ENCODE results near the gene ADAMTS10. TPM values are rescaled to one million over a fixed set of nuclear protein-coding genes. Genes with fewer than 3 reads are reported as not detected.
"Not testable (repeated sequence)": the region's sequence is repeated elsewhere in the genome, so short reads cannot be mapped to it uniquely, and the experiment has no call there.

Gene ADAMTS10
- total RNA-seq, 2 donors from 2014 or later: 3.9 TPM

GRCh38 chr19:8577741-8578140, 32.8 kb downstream of the ADAMTS10 start:
- H3K27me3 ChIP-seq: no peaks in the 10 kb centered on the region
- no peak overlapping the region for H3K27ac ChIP-seq
- no peak overlapping the region for H3K9ac ChIP-seq (ENCODE audit: low read depth in 2 of 2, low read length in 2 of 2)
- intact Hi-C loops (cut with DNase I): no loop called here
- no peaks in the 10 kb centered on the region for H3K36me3 ChIP-seq
- DNase-seq: no peak
- no peaks in the 10 kb centered on the region for H3K9me3 ChIP-seq
- H3K4me1 ChIP-seq: no peaks in the 10 kb centered on the region
- H3K4me3 ChIP-seq: no peak overlapping the region
- no peak for TF ChIP-seq CTCF (IDR thresholded peaks at IDR 0.05)

- no peak for TF ChIP-seq CTCF (IDR thresholded peaks at IDR 0.05)
- Histone ChIP-seq H3K36me3 (no peaks in the 10 kb centered on the region), H3K27me3 (no peaks in the 10 kb centered on the region), H3K4me1 (no peaks in the 10 kb centered on the region), H3K9me3 (no peaks in the 10 kb centered on the region), H3K27ac (peak within 1 kb of the TSS; percentile 33), H3K4me3 (peak within 1 kb of the TSS; percentile 36), H3K9ac (ENCODE audit: low read depth in 2 of 2, low read length in 2 of 2) (peak within 1 kb of the TSS; percentile 19 to 63)
- peak; percentile 53 for DNase-seq
- intact Hi-C loops (cut with DNase I): no loop called here
These were observed 33.3 kb downstream of the ADAMTS10 start, which contains the start of gene MYO1F for GRCh38 chr19:8577247-8577646. TSS of gene MYO1F (minus strand) at chr19:8577442. CDS start at chr19:8577309, 133 bp downstream.

- intact Hi-C loops (cut with DNase I): no loop called here
- Histone ChIP-seq H3K4me3 (peak overlapping the region; percentile 36), H3K27me3 (no peaks in the 10 kb centered on the region), H3K36me3 (no peaks in the 10 kb centered on the region), H3K4me1 (no peaks in the 10 kb centered on the region), H3K9me3 (no peaks in the 10 kb centered on the region), H3K27ac (peak overlapping the region; percentile 33), H3K9ac (ENCODE audit: low read depth in 2 of 2, low read length in 2 of 2) (peak overlapping the region; percentile 19 to 63)
- no peak for TF ChIP-seq CTCF (IDR thresholded peaks at IDR 0.05)
- DNase-seq: peak; percentile 37
These were observed 34.1 kb downstream of the ADAMTS10 start for GRCh38 chr19:8576273-8576993.

- Histone ChIP-seq H3K4me1 (no peaks in the 10 kb centered on the region), H3K9me3 (no peaks in the 10 kb centered on the region), H3K9ac (ENCODE audit: low read depth in 2 of 2, low read length in 2 of 2) (no peak overlapping the region), H3K36me3 (no peaks in the 10 kb centered on the region), H3K27ac (peak overlapping the region; percentile 33), H3K4me3 (peak overlapping the region; percentile 2), H3K27me3 (no peaks in the 10 kb centered on the region)
- intact Hi-C loops (cut with DNase I): no loop called here
- TF ChIP-seq CTCF (IDR thresholded peaks at IDR 0.05): no peak
- peak; percentile 40 for DNase-seq
These were observed 35.0 kb downstream of the ADAMTS10 start for GRCh38 chr19:8575467-8575997.

- H3K27ac ChIP-seq; H3K9ac ChIP-seq (ENCODE audit: low read depth in 2 of 2, low read length in 2 of 2); intact Hi-C loops (cut with DNase I); H3K4me3 ChIP-seq; DNase-seq; H3K36me3 ChIP-seq; H3K9me3 ChIP-seq; H3K4me1 ChIP-seq; H3K27me3 ChIP-seq: not testable (repeated sequence)
These were observed 35.9 kb downstream of the ADAMTS10 start for GRCh38 chr19:8574619-8574922.

GRCh38 chr19:8573316-8573715, 37.2 kb downstream of the ADAMTS10 start:
- no peaks in the 10 kb centered on the region for H3K4me1 ChIP-seq
- H3K27me3 ChIP-seq: no peaks in the 10 kb centered on the region
- no peak overlapping the region for H3K27ac ChIP-seq
- no peak for DNase-seq
- intact Hi-C loops (cut with DNase I): no loop called here
- no peak overlapping the region for H3K4me3 ChIP-seq
- TF ChIP-seq CTCF (IDR thresholded peaks at IDR 0.05): no peak
- H3K9ac ChIP-seq (ENCODE audit: low read depth in 2 of 2, low read length in 2 of 2): no peak overlapping the region
- no peaks in the 10 kb centered on the region for H3K36me3 ChIP-seq
- H3K9me3 ChIP-seq: no peaks in the 10 kb centered on the region

Measured in colonic mucosa (tissue), 4 donors.